HG03108 (cell line): ENCODE results near the gene GHRH.

Experiments
- ATAC-seq: cut with Tn5 transposase; IDR thresholded peaks from one replicate; pipeline ENCODE4 v1.9.1; 2021; ENCODE audit warnings: moderate library complexity; ENCODE audit not compliant: unreplicated experiment

The GHRH gene

GRCh38 chr20:37263686-37264085, 2.1 kb upstream of the GHRH start:
- ATAC-seq, result no peak

- no peak for ATAC-seq
These were observed 891 bp upstream of the GHRH start for GRCh38 chr20:37262505-37262904.

GRCh38 chr20:37260923-37261322, 691 bp downstream of the GHRH start:
- ATAC-seq, result no peak

- ATAC-seq, result no peak
These were observed 1.7 kb downstream of the GHRH start for GRCh38 chr20:37259865-37260264.

- ATAC-seq, result no peak
These were observed 2.6 kb downstream of the GHRH start for GRCh38 chr20:37259031-37259430.

- ATAC-seq, result no peak
These were observed 3.6 kb downstream of the GHRH start for GRCh38 chr20:37257988-37258387.

GRCh38 chr20:37257530-37257929, 4.1 kb downstream of the GHRH start:
- ATAC-seq, result no peak

GRCh38 chr20:37256286-37256685, 5.3 kb downstream of the GHRH start:
- no peak for ATAC-seq

GRCh38 chr20:37254114-37254878, 7.3 kb downstream of the GHRH start:
- ATAC-seq, result no peak

- no peak for ATAC-seq
These were observed 8.5 kb downstream of the GHRH start for GRCh38 chr20:37253087-37253486.

GRCh38 chr20:37251825-37252477, 9.7 kb downstream of the GHRH start:
- no peak for ATAC-seq

GRCh38 chr20:37249304-37249703, 12.3 kb downstream of the GHRH start:
- ATAC-seq, result no peak

- ATAC-seq, result no peak
These were observed 14.1 kb downstream of the GHRH start for GRCh38 chr20:37247547-37247946.

GRCh38 chr20:37246736-37247135, 14.9 kb downstream of the GHRH start:
- no peak for ATAC-seq

GRCh38 chr20:37245216-37246150, 16.1 kb downstream of the GHRH start:
- no peak for ATAC-seq

GRCh38 chr20:37244572-37244957, 17.0 kb downstream of the GHRH start:
- no peak for ATAC-seq

- ATAC-seq, result no peak
These were observed 17.6 kb downstream of the GHRH start for GRCh38 chr20:37243937-37244571.

GRCh38 chr20:37243076-37243936, 18.3 kb downstream of the GHRH start:
- no peak for ATAC-seq

GRCh38 chr20:37242503-37242902, 19.1 kb downstream of the GHRH start:
- ATAC-seq, result no peak
